Tibial artery (tissue), 4 donors: ENCODE data around the gene HPN.

Experiments
- DNase-seq, 2 donors: peaks; one replicate each; pipeline ENCODE4 v3.0.0-alpha.2; 2019
- H3K27ac ChIP-seq, 2 donors: fragments of 200-600 bp; sonication (generic) in 1 of 2; 1 replicate in 1 of 2; 2 replicates in 1 of 2; pipeline ENCODE4 v1.5.1; 2018 to 2019; ENCODE audit warnings: mild to moderate bottlenecking in 1 of 2
- H3K27me3 ChIP-seq, 2 donors: fragments of 200-600 bp; sonication (generic) in 1 of 2; one replicate each; pipeline versions ENCODE4 v1.5.1 to v1.6.0; 2016 to 2019
- H3K36me3 ChIP-seq, 3 donors: fragments of 200-600 bp; sonication (generic) in 2 of 3; one replicate each; pipeline ENCODE4 v1.5.1; 2016 to 2019; ENCODE audit warnings: mild to moderate bottlenecking in 2 of 3
- H3K4me1 ChIP-seq, 4 donors: fragments of 200-600 bp; sonication (generic) in 2 of 4; 1 replicate in 3 of 4; 2 replicates in 1 of 4; pipeline ENCODE4 v1.5.1; 2016 to 2019
- H3K4me3 ChIP-seq, 2 donors: fragments of 200-600 bp; sonication (generic) in 1 of 2; 1 replicate in 1 of 2; 2 replicates in 1 of 2; pipeline ENCODE4 v1.5.1; 2018 to 2019; ENCODE audit warnings: mild to moderate bottlenecking in 2 of 2
- H3K9me3 ChIP-seq, 3 donors: fragments of 200-600 bp; sonication (generic) in 1 of 3; one replicate each; pipeline ENCODE4 v1.5.1; 2016 to 2019
- intact Hi-C: fragments of 100-400 bp; cut with DNase I; formaldehyde crosslinking; loops from one replicate; pipeline ENCODE4 v1.15.0; 2023; ENCODE audit warnings: low total_unique reads
- TF ChIP-seq, protein P1 (sequence below), 2 experiments: fragments of 200-600 bp in 1 of 2; fragments of 450-650 bp in 1 of 2; IDR thresholded peaks; one replicate each; pipeline ENCODE4 v1.5.1; 2017 to 2019; ENCODE audit warnings: antibody characterized with exemption in 2 of 2, mild to moderate bottlenecking in 1 of 2, moderate library complexity in 1 of 2

HPN gene

GRCh38 chr19:35008891-35009341 lies 32.6 kb upstream of the HPN start:
- no peak for DNase-seq
- Histone ChIP-seq H3K4me3 (no peak overlapping the region), H3K36me3 (peaks cover 13 to 63% (median 42%) of the 10 kb centered on the region in 3 donors), H3K27me3 (no peaks in the 10 kb centered on the region), H3K4me1 (peaks cover 0 to 10% (median 2%) of the 10 kb centered on the region in 4 donors), H3K27ac (no peak overlapping the region), H3K9me3 (no peaks in the 10 kb centered on the region)
- TF ChIP-seq, protein P1, sequence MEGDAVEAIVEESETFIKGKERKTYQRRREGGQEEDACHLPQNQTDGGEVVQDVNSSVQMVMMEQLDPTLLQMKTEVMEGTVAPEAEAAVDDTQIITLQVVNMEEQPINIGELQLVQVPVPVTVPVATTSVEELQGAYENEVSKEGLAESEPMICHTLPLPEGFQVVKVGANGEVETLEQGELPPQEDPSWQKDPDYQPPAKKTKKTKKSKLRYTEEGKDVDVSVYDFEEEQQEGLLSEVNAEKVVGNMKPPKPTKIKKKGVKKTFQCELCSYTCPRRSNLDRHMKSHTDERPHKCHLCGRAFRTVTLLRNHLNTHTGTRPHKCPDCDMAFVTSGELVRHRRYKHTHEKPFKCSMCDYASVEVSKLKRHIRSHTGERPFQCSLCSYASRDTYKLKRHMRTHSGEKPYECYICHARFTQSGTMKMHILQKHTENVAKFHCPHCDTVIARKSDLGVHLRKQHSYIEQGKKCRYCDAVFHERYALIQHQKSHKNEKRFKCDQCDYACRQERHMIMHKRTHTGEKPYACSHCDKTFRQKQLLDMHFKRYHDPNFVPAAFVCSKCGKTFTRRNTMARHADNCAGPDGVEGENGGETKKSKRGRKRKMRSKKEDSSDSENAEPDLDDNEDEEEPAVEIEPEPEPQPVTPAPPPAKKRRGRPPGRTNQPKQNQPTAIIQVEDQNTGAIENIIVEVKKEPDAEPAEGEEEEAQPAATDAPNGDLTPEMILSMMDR (IDR thresholded peaks at IDR 0.05) = no peak
- intact Hi-C loops = no loop called here

- H3K9me3 ChIP-seq = no peaks in the 10 kb centered on the region
- H3K4me1 ChIP-seq = peaks cover 0 to 5% (median 2%) of the 10 kb centered on the region in 4 donors
- DNase-seq = no peak
- intact Hi-C loops = loop anchor here (2.0 kb wide), 1 partner anchor 37 kb away; no protein-coding TSS in a partner anchor
- H3K36me3 ChIP-seq = peaks cover 21 to 67% (median 48%) of the 10 kb centered on the region in 3 donors
- no peak overlapping the region for H3K27ac ChIP-seq
- no peaks in the 10 kb centered on the region for H3K27me3 ChIP-seq
- no peak overlapping the region for H3K4me3 ChIP-seq
- TF ChIP-seq, protein P1 (IDR thresholded peaks at IDR 0.05) = no peak
These were observed 31.8 kb upstream of the HPN start for GRCh38 chr19:35009424-35010415.

DNA sequence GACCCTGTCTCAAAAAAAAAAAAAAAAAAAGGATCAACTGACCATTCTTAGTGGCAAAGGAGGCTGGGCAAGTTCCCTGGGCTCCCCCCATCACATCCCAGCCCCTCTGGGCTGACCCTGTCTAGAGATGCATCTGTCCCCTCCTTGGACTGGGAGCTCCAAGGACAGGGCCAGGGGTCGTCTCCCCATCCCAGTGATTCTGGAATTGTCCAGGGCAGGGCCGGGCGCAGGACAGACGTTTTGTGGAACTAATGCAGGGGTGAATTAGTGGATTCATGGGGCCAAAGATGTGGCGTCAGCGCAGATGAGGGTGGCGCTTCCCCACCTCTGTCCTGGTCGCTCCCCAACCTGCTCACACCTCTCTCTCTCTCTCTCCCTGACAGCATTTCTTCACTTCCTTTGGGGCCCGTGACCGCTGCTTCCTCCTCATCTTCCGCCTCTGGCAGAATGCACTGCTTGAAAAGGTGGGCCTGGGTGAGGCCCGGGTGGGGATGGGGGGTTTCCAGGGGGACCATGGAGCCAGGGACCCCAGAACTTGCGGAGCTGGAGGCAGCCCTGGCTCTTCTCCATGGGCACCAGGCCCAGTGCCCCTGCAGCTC lies 30.3 kb upstream of the HPN start:
- no peak overlapping the region for H3K4me3 ChIP-seq
- no peak overlapping the region for H3K27ac ChIP-seq
- peaks cover 33 to 67% (median 54%) of the 10 kb centered on the region in 3 donors for H3K36me3 ChIP-seq
- H3K27me3 ChIP-seq = no peaks in the 10 kb centered on the region
- H3K4me1 ChIP-seq = peaks cover 0 to 5% (median 2%) of the 10 kb centered on the region in 4 donors
- H3K9me3 ChIP-seq = no peaks in the 10 kb centered on the region
- DNase-seq = no peak
- TF ChIP-seq, protein P1 (IDR thresholded peaks at IDR 0.05) = no peak
- intact Hi-C loops = loop anchor here (2.0 kb wide), 1 partner anchor 38 kb away; no protein-coding TSS in a partner anchor

DNA sequence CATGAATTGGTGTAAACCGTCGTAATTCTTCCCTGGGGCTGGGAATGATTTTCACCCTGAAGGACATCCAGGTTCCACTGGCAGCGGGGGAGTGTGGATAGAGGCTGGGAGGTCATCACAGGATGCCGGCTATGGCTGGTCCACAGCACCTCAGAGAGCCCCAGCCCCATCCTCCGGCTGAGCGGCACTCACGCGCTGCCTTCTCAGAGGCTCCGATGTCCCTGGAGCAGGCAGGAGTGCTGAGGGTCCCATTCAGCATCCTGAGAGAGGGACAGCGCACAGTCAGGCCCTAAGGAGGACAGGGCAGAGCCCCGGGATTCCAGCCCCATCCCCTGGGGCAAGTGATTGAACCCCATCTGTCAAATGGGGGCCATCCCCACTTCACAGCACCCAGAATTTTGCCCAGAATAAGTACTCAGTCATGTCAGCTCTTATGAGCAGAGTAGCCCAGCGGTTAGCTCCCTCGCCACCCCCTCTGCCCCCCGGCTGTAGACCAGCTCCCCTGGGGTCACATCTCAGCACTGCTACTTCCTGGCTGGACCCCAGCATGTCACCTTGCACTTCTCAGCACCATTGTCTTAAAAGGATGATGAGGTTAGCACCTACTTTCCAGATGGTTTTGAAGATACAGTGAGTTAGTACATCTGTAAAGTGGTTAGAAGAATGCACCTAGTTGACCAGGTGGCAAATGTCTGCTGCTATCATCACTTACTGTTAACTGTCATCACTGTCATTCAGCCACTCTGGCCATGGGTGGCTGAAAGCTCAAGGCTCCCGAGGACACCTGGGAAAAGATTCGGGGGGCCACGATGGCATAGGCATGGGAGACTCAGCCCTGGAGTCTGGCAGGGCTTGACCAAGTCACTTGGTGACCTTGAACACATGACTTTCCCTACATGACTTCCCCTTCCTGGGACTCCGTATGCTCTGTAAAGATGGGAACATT lies 29.5 kb upstream of the HPN start:
- no peak overlapping the region for H3K27ac ChIP-seq
- no peak overlapping the region for H3K4me3 ChIP-seq
- H3K4me1 ChIP-seq = peaks cover 0 to 5% (median 2%) of the 10 kb centered on the region in 4 donors
- intact Hi-C loops = loop anchor here (2.0 kb wide), 1 partner anchor 39 kb away; no protein-coding TSS in a partner anchor
- TF ChIP-seq, protein P1 (IDR thresholded peaks at IDR 0.05) = no peak
- no peaks in the 10 kb centered on the region for H3K27me3 ChIP-seq
- no peak for DNase-seq
- peaks cover 33 to 70% (median 58%) of the 10 kb centered on the region in 3 donors for H3K36me3 ChIP-seq
- no peaks in the 10 kb centered on the region for H3K9me3 ChIP-seq
